GOT3 (cell line): ENCODE data around the gene DARS2.
"Not testable (repeated sequence)": the region's sequence is repeated elsewhere in the genome, so short reads cannot be mapped to it uniquely, and the experiment has no call there.

ENCODE experiments used
- DNase-seq: peaks from one replicate; lab custom pipeline; 2025; ENCODE audit warnings: mixed read lengths; lab: John Stamatoyannopoulos, UW

DARS2 gene

GRCh38 chr1:173824315-173825081 lies at the start of gene DARS2, which contains the start of gene CENPL:
Gene DARS2 (plus strand): TSS chr1:173824673. CDS start chr1:173825230, 557 bp downstream.
Gene CENPL (minus strand): TSS chr1:173824883. CDS start chr1:173811299, 13,584 bp downstream.
- peak; percentile 100 for DNase-seq

- DNase-seq: no peak
Measured at GRCh38 chr1:173775578-173776226, 48.8 kb upstream of the DARS2 start.

- DNase-seq: no peak
Measured at GRCh38 chr1:173779936-173780335, 44.5 kb upstream of the DARS2 start.

GRCh38 chr1:173784997-173785396 lies 39.5 kb upstream of the DARS2 start:
- no peak for DNase-seq

GRCh38 chr1:173789841-173790240 lies 34.6 kb upstream of the DARS2 start:
- no peak for DNase-seq

- DNase-seq: no peak
Measured at GRCh38 chr1:173798078-173798477, 26.4 kb upstream of the DARS2 start.

- not testable (repeated sequence) for DNase-seq
Measured at GRCh38 chr1:173799995-173800394, 24.5 kb upstream of the DARS2 start.

GRCh38 chr1:173802961-173803360 lies 21.5 kb upstream of the DARS2 start:
- no peak for DNase-seq

GRCh38 chr1:173813654-173814053 lies 10.8 kb upstream of the DARS2 start:
- not testable (repeated sequence) for DNase-seq

- DNase-seq: no peak
Measured at GRCh38 chr1:173818459-173818858, 6.0 kb upstream of the DARS2 start.

- no peak for DNase-seq
Measured at GRCh38 chr1:173821680-173822079, 2.8 kb upstream of the DARS2 start.

- no peak for DNase-seq
Measured at GRCh38 chr1:173823781-173824314, 625 bp upstream of the DARS2 start.

GRCh38 chr1:173827611-173828010 lies 3.1 kb downstream of the DARS2 start:
- no peak for DNase-seq

- no peak for DNase-seq
Measured at GRCh38 chr1:173832748-173833147, 8.3 kb downstream of the DARS2 start.

GRCh38 chr1:173852105-173852504 lies 27.6 kb downstream of the DARS2 start:
- DNase-seq: no peak

- no peak for DNase-seq
Measured at GRCh38 chr1:173853074-173853473, 28.6 kb downstream of the DARS2 start.

GRCh38 chr1:173856014-173856413 lies 31.5 kb downstream of the DARS2 start:
- DNase-seq: no peak

- DNase-seq: no peak
Measured at GRCh38 chr1:173856903-173857302, 32.4 kb downstream of the DARS2 start.

GRCh38 chr1:173857363-173857917 lies 33.0 kb downstream of the DARS2 start:
- no peak for DNase-seq

- DNase-seq: not testable (repeated sequence)
Measured at GRCh38 chr1:173859547-173859946, 35.1 kb downstream of the DARS2 start.

GRCh38 chr1:173860065-173860464 lies 35.6 kb downstream of the DARS2 start:
- no peak for DNase-seq

GRCh38 chr1:173861731-173862145 lies 37.3 kb downstream of the DARS2 start:
- DNase-seq: no peak
